Gastroesophageal sphincter (tissue), 3 donors: ENCODE measurements around the gene HGFAC.

ENCODE experiments used
- POLR2A ChIP-seq, 2 donors: fragments of 450-650 bp; IDR thresholded peaks; one replicate each; pipeline ENCODE4 v1.6.1; 2017; ENCODE audit warnings: antibody characterized with exemption in 2 of 2, mild to moderate bottlenecking in 2 of 2, moderate library complexity in 1 of 2
- POLR2AphosphoS5 ChIP-seq: sonication (generic); formaldehyde crosslinking; IDR thresholded peaks from one replicate; pipeline ENCODE4 v1.6.1; 2017; ENCODE audit warnings: antibody characterized with exemption
- TF ChIP-seq, protein P1 (sequence below), 4 experiments: fragments of 200-600 bp in 2 of 4; fragments of 450-650 bp in 2 of 4; sonication (generic) in 1 of 4; IDR thresholded peaks; one replicate each; pipeline ENCODE4 v1.5.1; 2017 to 2019; ENCODE audit warnings: antibody characterized with exemption in 4 of 4, mild to moderate bottlenecking in 2 of 4, moderate library complexity in 2 of 4

DNA sequence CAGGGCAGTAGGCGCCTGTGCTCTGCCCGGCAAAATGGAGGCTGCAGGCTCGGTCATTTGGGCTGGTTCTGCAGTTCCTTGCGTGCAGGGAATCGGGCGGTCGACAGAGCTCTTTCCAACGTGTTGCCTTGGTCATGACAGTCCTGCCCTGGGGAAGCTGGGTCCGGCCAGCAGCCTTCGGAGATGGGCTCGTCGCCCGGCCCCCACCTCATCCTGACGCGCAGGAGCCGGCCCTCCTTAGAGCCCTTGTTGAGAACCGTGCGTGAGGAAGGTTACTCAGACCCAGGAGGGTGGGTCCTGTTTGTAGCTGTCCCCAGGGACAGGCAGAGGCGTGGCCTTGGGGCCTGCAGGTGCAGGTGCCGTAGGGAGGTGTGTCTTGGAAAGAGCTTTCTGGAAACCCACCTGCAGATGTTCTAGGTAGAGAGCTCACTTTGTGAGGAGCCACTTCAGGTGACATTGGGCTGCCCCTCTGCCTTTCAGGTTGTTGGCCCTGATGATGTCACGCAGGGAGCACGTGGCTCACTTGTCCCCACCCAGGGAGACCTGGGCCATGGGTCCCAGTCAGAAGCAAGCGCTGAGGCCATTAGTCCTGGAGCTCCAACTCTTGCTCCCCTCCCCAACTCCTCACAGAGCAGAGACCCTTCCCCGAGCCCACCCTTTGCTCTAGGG is 15.2 kb upstream of the HGFAC start:
- TF ChIP-seq, protein P1, sequence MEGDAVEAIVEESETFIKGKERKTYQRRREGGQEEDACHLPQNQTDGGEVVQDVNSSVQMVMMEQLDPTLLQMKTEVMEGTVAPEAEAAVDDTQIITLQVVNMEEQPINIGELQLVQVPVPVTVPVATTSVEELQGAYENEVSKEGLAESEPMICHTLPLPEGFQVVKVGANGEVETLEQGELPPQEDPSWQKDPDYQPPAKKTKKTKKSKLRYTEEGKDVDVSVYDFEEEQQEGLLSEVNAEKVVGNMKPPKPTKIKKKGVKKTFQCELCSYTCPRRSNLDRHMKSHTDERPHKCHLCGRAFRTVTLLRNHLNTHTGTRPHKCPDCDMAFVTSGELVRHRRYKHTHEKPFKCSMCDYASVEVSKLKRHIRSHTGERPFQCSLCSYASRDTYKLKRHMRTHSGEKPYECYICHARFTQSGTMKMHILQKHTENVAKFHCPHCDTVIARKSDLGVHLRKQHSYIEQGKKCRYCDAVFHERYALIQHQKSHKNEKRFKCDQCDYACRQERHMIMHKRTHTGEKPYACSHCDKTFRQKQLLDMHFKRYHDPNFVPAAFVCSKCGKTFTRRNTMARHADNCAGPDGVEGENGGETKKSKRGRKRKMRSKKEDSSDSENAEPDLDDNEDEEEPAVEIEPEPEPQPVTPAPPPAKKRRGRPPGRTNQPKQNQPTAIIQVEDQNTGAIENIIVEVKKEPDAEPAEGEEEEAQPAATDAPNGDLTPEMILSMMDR (IDR thresholded peaks at IDR 0.05): no peak
- TF ChIP-seq POLR2AphosphoS5 (no peak), POLR2A (IDR thresholded peaks at IDR 0.05) (no peak)
